ENCODE measurements around the gene CHURC1.

Gene CHURC1

DNA sequence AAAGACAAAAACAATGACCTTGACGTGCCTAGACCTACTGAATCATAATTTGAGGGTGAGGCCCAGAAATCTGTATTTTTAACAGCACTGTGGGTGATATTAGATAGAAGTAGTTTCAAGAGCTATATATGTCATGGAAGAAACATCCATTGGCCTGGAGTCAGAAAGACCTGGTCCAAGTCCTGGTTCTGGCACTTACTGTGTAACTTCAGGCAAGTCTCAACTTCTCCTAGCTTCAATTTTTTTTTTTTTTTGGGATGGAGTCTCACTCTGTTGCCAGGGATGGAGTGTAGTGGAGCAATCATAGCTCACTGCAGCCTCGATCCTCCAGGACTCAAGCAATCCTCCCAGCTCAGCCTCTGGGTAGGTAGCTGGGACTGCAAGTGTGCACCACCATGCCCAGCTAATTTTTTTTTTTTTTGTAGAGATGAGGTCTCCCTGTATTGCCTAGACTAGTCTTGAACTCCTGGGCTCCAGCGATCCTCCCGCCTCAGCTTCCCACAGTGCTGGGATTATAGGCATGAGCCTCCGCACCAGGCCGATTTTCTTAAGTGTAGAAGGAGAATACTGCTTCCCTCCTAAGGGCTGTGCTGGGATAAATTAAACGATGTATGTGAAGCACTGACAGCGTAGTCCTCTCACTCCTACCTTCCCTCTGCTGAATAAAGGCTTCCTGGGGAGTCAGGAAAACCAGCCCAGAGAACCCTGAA lies 42.6 kb downstream of the CHURC1 start:
- no peak for DNase-seq (ENCODE audit: low read depth)

DNA sequence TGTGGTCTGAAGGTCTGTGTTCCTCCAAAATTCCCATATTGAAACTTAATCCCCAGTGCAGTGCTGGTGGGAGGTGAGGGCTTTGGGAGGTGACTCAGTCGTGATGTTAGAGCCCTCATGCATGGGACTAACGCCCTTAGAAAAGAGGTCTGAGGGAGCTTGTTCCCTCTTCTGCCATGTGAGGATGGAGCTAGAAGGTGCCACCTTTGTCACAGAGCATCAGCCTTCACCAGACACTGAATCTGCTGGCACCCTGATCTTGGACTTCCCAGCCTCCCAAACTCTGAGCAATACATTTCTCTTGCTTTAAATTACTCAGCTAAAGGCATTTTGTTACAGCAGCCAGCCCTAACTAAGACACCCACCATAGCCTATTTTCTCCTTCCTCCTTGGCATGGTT lies 43.9 kb downstream of the CHURC1 start:
- no peak for DNase-seq (ENCODE audit: low read depth)

DNA sequence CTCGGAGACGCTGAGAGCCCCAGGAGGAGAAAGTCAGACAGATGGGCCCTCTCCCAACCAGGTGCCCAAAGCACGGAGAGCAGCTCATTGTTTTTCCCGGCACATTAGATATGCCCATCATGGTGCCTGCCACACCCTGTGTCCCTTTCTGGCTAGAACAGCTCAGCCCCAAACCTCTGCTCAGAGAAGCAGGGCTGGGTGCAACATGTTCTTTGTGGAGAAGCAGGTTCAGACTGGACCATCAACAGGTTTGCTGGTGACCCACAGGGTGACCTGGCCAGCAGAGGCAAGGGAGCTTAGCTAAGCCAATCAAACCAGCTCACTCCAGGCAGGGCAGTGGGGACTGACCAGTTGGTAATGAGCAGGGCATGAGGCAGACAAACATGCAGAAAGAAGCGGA lies 44.5 kb downstream of the CHURC1 start:
- DNase-seq (ENCODE audit: low read depth): no peak

DNA sequence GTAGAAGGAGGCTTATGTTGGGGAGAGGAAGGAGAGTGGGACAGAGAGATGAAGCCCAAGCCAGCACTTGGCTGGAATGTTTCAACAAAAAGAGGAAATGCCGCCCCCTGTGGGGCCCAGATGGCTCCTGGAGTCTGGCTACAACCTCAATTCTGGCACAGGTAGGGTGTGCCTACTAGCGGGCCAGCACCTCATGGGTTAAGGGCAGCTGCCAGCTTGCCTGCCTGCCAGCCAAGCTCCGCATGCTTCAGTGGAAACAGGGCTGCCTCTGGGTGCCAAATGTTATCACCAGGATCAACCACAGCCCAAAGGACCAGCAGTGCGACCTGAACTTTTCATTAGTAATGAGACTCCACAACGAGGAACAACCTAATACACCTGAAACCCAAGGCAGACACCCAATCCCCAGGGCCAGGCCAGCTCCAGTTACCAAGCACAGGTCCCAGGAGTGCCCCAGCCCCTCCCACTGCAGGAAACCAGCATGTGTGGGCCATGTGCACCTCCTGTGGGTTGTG lies 46.6 kb downstream of the CHURC1 start:
- DNase-seq (ENCODE audit: low read depth): no peak

DNA sequence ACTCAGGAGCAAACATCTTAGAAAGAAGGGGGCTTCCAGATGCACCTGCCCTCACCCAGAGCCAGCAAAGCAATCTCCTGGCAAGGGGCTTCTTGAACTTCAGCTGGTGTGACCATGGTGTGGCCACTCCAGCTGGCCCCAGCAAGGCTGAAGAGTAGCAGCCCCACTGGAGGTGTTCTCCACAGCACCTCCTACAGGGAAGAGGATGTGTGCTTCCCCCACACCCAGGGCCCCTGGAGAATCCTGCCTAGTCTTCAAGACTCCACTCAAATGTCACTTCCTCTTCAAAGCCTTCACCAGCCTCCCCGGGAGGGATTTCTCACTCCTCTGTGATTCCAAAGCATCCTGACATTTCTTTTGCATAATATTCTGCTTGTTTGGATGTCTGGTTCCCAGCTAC lies 49.4 kb downstream of the CHURC1 start:
- DNase-seq (ENCODE audit: low read depth): no peak

DNA sequence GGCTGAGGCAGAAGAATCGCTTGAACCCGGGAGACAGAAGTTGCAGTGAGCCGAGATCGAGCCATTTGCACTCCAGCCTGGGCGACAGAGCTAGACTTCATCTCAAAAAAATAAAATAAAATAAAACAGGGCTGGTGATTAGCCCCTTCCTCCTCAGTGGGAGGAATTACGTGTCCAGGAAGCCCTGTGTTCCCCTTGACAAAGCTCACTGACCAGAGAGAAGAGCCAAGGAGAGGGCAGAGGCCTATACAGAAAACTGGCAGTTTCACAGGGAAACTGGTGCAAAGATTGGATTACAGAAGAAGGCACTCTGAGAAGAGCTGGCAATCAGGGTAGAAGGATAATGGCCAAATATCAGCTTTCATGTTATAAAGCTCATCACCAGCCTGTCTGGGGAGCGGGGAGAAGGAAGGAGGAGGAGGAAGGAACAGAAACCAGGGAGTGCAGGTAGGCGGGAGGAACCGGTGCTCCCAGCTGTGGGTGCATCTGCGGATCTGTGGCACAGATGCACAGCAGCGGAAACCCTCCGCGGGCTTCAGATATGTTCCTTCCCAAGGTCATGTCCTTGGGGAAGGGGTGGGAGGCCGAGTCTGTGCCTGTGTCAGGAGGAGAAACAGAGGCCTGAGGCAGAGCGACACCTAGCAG lies 51.2 kb downstream of the CHURC1 start:
- DNase-seq (ENCODE audit: low read depth): no peak

DNA sequence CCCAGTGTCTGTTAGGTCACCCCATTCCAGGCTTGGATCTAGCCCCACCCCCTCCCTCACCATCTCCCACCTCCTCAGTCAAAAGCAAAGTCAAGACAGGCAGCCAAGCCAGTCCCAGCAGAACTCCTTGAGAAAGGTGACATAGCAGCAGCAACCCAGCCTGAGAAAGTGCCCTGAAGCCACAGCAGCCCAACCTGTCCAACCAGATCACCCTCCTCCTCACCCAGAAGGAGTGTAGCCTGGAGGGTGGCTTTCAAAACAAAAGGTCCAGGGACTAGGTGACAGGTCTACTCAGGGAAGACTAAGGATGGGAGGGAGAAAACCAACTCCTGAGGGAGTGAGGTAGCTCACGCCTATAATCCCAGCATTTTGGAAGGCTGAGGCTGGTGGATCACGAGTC lies 52.7 kb downstream of the CHURC1 start:
- no peak for DNase-seq (ENCODE audit: low read depth)

DNA sequence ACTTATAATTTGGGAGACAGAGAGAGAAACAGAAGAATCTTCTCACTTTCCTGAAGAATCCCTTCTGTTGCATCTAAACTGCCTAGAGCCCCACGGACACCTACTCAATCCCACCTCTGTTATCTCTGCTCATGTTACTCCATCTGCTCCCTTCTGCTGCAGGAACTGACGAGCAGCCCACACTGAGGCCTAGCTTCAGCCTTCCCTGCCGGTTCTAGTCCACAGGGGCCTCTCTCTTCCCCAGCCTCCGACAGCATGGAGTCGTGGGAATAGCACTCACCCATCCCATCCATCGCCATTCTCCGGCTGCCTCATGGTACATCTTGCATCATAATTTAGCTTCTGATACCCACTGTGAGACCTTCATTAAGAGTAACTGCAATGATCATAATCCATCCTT lies 53.9 kb downstream of the CHURC1 start:
- DNase-seq (ENCODE audit: low read depth): no peak

DNA sequence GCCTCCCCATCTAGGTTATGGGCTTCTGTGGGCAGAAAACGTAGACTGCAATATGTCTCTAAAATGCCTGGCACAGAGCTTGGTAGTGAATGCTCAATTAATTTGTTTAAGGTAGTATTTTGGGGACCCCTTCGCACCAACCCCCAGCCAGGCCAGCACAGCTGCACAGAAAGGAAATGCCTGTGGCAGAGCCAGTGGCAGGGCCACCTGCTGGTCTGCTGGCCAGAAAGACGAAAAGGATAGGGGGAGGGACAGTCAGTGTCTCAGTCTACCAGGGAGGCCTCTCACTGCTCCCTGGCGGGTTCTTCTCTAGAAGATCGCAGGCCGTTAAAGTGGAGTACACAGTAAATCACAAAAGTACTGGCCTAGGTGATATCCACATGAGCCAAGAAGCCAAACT lies 54.4 kb downstream of the CHURC1 start:
- no peak for DNase-seq (ENCODE audit: low read depth)

DNA sequence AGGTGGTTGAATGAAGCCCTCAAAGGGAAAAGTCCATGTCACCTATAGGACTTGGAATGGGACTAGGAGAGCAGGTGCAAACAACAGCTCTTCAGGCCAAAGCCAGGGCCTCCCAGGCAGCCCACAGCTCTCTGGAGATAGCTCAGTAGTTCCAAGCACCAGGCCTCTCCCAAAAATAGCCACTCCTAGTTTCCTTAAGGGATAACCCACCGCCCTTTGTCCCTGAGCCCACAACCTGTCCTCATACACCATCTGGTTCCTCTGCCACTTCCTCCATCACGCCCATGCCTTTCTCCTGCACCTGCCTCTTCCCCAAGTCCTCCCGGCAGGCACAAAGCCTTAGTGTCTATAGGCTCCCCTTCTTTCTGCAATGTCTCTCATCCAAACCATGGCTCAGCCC lies 55.8 kb downstream of the CHURC1 start:
- DNase-seq (ENCODE audit: low read depth): no peak

DNA sequence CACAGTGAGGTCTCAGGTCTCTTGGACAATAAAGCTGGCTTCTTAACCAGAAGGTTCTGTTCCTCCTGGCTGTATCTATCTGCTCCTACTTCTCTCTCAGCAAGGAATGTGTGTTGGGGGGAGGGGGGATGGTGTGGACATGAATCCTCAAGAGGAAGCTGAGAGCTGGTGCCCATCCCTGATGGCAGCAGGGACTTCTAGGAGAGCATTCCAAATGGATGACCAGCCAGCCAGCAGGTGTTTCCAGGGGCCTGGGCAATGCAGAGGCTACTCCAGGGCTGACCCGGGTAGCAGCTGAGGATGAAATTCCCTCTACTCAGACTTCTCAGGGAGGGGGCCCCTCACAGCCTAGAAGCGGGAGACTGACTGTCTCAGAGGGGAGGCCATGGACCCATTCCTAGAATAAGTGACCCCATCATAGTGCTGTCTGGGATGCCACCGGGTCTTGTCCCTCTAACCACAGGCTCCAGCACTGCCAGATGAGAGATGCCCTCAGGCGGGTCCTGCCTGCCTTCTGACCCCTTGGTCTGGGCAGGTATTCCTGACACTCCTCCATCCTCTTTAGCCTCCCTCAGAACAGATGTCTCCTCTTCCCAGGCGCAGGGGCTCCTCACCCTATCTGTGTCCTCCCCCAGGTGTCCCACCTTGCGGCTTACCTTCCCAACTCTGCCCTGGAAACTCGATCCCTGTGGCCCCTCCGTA lies 56.7 kb downstream of the CHURC1 start:
- DNase-seq (ENCODE audit: low read depth): peak; percentile 34

DNA sequence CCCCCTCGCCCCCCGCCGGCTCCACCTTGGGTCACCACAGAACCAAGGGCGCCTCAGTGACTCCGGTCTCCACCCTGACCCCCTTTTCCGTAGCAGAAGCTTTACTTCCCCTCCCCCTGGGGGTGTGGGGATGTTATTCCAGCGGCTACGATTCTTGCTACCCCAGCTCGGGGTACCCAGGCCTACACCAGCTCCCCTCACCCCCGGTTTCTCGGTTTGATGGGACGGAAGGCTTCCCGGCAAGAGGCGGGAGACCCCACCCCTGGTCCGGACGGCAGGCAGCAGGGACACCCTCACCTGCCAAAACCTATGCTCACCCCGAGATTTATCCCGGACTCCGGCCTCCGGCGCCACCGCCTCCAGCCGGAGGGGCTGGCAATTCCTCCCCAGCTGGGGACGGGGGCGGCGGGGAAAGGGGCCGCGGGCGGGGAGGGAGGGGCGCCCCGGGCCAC lies 57.3 kb downstream of the CHURC1 start:
- no peak for DNase-seq (ENCODE audit: low read depth)

DNA sequence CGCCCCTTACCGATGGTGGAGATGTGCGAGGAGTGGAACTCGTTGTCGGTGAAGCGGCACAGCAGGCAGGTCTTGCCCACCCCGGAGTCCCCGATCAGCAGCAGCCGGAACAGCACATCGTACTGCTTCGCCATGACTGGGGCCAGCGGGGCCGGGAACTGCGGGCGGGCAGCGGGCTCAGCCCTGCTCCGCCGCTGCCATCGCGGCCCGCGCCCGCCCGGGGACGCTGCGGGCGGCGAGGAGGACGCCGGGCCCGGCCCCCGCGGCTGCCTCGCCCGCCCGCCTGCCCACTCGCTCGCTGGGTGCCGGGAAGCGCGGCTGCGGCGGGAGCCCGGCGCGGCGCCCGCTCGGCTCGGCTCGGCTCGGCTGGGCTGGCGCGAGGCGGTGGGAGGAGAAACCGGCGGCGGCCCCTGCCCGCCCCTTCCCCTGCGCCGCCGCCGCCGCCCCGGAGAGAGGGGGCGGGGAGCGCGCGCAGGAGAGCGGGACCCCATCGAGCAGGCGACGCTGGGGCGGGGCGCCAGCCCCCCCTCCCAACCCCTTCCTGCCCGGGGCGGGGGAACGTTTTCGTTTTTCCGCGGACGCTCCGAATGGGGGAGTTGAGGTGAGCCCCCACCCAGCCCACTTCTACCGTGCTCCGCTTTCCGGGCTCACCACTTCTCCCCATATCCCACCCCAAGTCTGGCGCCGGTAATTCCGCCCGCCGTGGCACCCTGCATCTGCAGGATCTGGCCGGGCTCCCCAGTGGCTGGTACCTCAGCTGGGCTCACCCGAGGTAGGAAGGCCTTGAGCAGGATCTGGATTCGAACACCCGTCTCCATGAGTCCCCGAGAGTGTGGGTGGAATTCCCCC lies 57.9 kb downstream of the CHURC1 start, which contains the start of gene RAB15:
RAB15 (minus strand) TSS at position 394 of the 849 bp plus-strand sequence; CDS start at position 134, 260 bp downstream.
- DNase-seq (ENCODE audit: low read depth): no peak

DNA sequence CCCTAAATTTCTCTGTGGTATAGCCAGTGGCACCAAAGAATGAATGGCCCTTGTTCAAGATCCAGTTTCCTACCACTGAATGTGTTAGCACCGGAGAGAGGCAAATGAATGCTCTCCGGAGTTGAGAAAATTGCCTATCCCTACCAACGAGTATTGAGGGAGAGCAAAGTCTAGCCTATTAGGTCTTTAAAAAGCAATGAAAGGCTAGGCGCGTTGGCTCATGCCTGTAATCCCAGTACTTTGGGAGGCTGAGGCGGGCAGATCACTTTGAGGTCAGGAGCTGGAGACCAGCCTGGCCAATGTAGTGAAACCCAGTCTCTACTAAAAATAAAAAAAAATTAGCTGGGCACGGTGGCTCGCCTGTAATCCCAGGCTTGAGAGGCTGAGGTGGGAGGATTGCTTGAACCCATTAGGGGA lies 58.8 kb downstream of the CHURC1 start:
- no peak for DNase-seq (ENCODE audit: low read depth)

DNA sequence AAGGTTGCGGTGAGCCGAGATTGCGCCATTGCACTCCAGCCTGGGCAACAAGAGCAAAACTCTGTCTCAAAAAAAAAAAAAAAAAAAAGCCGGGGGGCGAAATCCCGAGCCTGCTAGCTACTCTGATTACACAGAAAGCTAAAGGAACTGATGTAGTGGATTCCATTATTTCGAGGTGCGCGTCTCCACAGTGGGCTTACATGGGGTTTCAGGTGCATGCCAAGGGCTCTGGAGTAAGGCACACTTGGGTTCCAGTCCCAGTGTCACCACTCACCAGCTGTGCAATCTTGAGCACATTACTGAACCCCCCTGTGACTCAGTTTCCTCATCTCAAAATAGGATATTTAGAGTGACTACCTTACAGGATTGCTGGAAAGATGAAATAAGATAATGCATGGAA lies 59.6 kb downstream of the CHURC1 start:
- DNase-seq (ENCODE audit: low read depth): no peak

DNA sequence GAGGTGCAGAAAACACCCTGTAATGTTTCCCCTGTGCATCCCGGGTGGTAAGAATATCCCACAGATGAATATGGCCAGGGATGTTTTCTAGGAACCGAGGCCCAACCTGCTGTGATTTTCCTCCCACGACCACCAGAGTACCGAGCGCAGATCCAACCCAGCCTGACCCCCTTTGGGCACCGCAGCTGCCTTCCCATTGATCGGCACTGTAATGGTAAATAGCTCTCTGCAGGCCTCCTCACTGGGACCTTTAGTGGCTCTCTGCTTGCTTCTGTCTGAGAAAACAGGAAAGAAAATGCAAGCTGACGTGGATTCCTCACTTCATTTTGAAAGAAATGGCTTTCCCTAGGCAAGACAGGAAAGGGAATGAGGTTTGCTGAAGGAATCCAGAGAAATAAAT lies 60.3 kb downstream of the CHURC1 start:
- DNase-seq (ENCODE audit: low read depth): no peak

DNA sequence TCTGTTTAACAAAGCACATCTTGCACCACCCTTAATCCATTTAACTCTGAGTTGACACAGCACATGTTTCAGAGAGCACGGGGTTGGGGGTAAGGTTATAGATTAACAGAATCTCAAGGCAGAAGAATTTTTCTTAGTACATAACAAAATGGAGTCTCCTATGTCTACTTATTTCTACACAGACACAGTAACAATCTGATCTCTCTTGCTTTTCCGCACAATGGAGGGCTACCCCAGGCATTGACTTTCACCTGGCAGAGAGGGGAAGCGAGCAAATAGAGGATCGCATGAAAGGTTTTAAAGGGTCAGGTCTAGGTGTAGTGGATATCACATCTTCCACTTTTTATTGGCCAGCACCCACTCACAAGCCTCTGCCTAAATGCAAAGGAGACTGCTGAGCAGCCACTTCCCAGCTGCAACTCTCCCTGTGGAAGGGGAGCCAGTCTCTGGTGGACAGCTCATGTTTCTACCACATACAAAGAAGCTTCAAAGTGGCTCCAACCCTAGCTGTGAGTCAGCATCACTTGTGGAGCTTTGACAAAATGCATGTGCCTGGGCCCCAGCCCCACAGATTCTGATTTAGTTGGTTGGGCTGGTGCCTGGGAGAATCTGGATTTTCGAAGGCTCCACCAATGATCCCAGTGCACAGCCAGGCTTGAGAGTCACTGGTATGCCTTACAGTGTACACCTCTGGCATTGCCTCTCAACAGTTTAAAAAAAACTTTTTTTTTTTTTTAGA lies 65.2 kb downstream of the CHURC1 start:
- DNase-seq (ENCODE audit: low read depth): no peak

DNA sequence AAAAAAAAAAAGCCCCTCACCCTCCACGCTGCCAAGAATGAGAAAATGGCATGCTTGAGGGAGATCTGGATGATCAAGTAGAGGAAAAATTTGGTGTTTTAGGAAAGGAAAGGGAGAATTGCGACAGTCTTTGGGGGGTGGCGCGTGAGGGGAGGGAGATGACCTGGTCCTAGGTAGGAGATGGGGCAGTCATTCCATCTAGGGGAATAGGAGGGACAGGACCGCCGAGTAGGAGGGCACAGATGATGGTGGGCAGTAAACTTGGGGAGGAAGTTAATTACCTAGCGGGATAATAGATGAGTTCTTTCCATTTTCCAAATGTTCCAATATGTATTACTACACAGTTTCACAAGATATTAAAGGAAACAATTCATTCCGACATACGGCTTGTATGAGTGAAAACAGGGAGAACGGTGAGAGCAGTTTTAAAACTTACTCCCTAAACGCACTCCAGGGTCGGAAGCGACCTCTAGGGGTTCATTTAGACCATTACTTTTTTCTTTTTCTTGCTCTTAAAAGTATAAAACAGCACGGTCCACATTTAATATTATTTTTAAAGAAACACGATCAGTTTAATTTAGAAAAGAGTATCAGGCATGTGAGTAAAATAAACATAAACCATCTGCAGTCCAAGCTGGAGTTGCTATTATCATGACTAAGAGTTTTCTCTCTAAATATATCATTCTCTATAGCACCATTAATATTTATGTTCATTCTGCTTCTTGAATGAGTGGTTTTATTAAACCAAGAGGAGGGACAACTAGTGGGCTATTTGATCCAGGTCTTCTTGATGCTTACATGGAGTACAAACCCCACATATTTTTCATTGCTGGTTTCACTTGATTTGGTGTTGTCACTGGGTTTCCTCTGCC lies 69.4 kb downstream of the CHURC1 start:
- no peak for DNase-seq (ENCODE audit: low read depth)
